K562 (cell line): ENCODE results near the gene C2CD2L. TPM values are rescaled to one million over a fixed set of nuclear protein-coding genes. Genes with fewer than 3 reads are reported as not detected.

Source experiments
- BRF1 ChIP-seq: IDR thresholded peaks from 3 replicates; pipeline ENCODE4 v1.6.1; 2011; ENCODE audit warnings: borderline replicate concordance, mild to moderate bottlenecking; ENCODE audit not compliant: insufficient read length; ENCODE audit errors: extremely low read depth
- CHD4 ChIP-seq: fragments of 200-600 bp; sonication (generic); IDR thresholded peaks from 3 replicates; pipeline ENCODE4 v1.6.1; 2012; ENCODE audit warnings: low read depth, mild to moderate bottlenecking, mixed read lengths, low read length, inconsistent platforms; ENCODE audit not compliant: insufficient read depth, insufficient replicate concordance, poor library complexity, severe bottlenecking
- EHMT2 ChIP-seq: fragments of 450-650 bp; IDR thresholded peaks from 2 replicates; pipeline ENCODE4 v1.6.1; 2018; ENCODE audit warnings: antibody characterized with exemption
- EZH2 ChIP-seq: IDR thresholded peaks from 2 replicates; pipeline ENCODE4 v1.6.1; 2012; ENCODE audit warnings: low read depth, mild to moderate bottlenecking, inconsistent platforms, low read length, borderline replicate concordance
- LARP7 ChIP-seq: fragments of 450-650 bp; IDR thresholded peaks from 2 replicates; pipeline ENCODE4 v1.6.1; 2016
- MAFG ChIP-seq: fragments of 450-650 bp; conservative IDR thresholded peaks from 2 replicates; pipeline ENCODE4 v1.6.1; 2016; ENCODE audit warnings: missing genetic modification characterization, missing compliant biosample characterization
- MTF1 ChIP-seq: fragments of 250-450 bp; sonication (Bioruptor Pico); IDR thresholded peaks from 2 replicates; pipeline ENCODE4 v1.9.0; 2021; ENCODE audit warnings: moderate library complexity, mild to moderate bottlenecking, inconsistent platforms, borderline replicate concordance
- MYBL2 ChIP-seq, 2 experiments: fragments of 450-650 bp in 1 of 2; sonication (generic) in 1 of 2; formaldehyde crosslinking in 1 of 2; IDR thresholded peaks; 2 replicates each; pipeline versions ENCODE4 v1.6.1 to v1.8.1; 2017 to 2022; ENCODE audit warnings: borderline replicate concordance in 1 of 2, inconsistent platforms in 1 of 2, low read depth in 1 of 2, mild to moderate bottlenecking in 1 of 2, missing genetic modification reagents in 1 of 2, moderate library complexity in 1 of 2
- RBM25 ChIP-seq: fragments of 200-400 bp; formaldehyde crosslinking; IDR thresholded peaks from 2 replicates; pipeline ENCODE4 v1.6.1; 2018; ENCODE audit warnings: low read length, low read depth, moderate library complexity; ENCODE audit not compliant: severe bottlenecking
- TFAM ChIP-seq: fragments of 250-450 bp; sonication (Bioruptor Pico); conservative IDR thresholded peaks from 2 replicates; pipeline ENCODE4 v1.5.0; 2021; ENCODE audit warnings: mild to moderate bottlenecking, moderate library complexity
- TRIM24 ChIP-seq, 2 experiments: fragments of 450-650 bp; IDR thresholded peaks; 2 replicates each; pipeline ENCODE4 v1.6.1; 2016
- YY1 ChIP-seq, 3 experiments: IDR thresholded peaks; 2 replicates each; pipeline ENCODE4 v1.6.1; 2011; ENCODE audit warnings: low read length in 2 of 3, mild to moderate bottlenecking in 2 of 3, moderate library complexity in 2 of 3, borderline replicate concordance in 1 of 3, control low read depth in 1 of 3, low read depth in 1 of 3; ENCODE audit not compliant: insufficient read depth in 3 of 3, insufficient replicate concordance in 2 of 3, control insufficient read depth in 1 of 3, insufficient read length in 1 of 3; ENCODE audit errors: extremely low read depth in 1 of 3
- ZBTB8A ChIP-seq: fragments of 450-650 bp; IDR thresholded peaks from 2 replicates; pipeline ENCODE4 v1.6.1; 2018; ENCODE audit warnings: mild to moderate bottlenecking, moderate library complexity; ENCODE audit not compliant: partially characterized antibody
- ZC3H11A ChIP-seq: IDR thresholded peaks from 2 replicates; pipeline ENCODE4 v1.6.1; 2012; ENCODE audit warnings: low read depth, low read length, improper control_type of control experiment
- ZFPM2 ChIP-seq: fragments of 250-450 bp; sonication (Bioruptor Pico); IDR thresholded peaks from 2 replicates; pipeline ENCODE4 v1.5.1; 2022; ENCODE audit warnings: mild to moderate bottlenecking
- polyA plus RNA-seq, 8 experiments: library from polyadenylated mRNA; depleted of rRNA in 4 of 8; stranded (reverse) in 5 of 8; unstranded in 3 of 8; fragments of >200 nt; fragmentation: Nextera tagmentation in 2 of 8; fragmentation: Illumina TruSeq in 1 of 8; extraction: Ambion mirVana in 2 of 8; extraction: Trizol in 1 of 8; gene quantifications; 2 replicates each; pipeline versions ENCODE4 v1.2.1 to v1.2.3, GENCODE V29; 2011 to 2014; ENCODE audit warnings: inconsistent platforms in 1 of 8, missing spikeins in 1 of 8
- total RNA-seq, 7 experiments: library from RNA; depleted of rRNA in 6 of 7; stranded (reverse); fragments of >200 nt in 6 of 7; fragmentation: Illumina TruSeq in 2 of 7; extraction: Trizol in 2 of 7; gene quantifications; 2 replicates each; pipeline versions ENCODE4 v1.2.1 to v1.2.3, GENCODE V29; 2011 to 2021; ENCODE audit warnings: low replicate concordance in 1 of 7
- TF ChIP-seq, protein P1 (sequence below): fragments of 250-450 bp; sonication (Bioruptor Pico); IDR thresholded peaks from 2 replicates; pipeline ENCODE4 v1.5.0; 2021; ENCODE audit warnings: mild to moderate bottlenecking, moderate library complexity
- TF ChIP-seq, protein P2 (sequence below): fragments of 450-650 bp; formaldehyde crosslinking; IDR thresholded peaks from 2 replicates; pipeline ENCODE4 v1.4.0; 2020; ENCODE audit warnings: mild to moderate bottlenecking, moderate library complexity
- TF ChIP-seq, protein P3 (sequence below), 2 experiments: fragments of 200-800 bp in 1 of 2; sonication (Bioruptor generic) in 1 of 2; sonication (generic) in 1 of 2; formaldehyde crosslinking in 1 of 2; IDR thresholded peaks in 1 of 2; conservative IDR thresholded peaks in 1 of 2; 2 replicates each; pipeline versions ENCODE4 v1.5.0 to v1.6.1; 2016 to 2020; ENCODE audit warnings: missing compliant biosample characterization in 1 of 2, missing genetic modification characterization in 1 of 2, missing genetic modification reagents in 1 of 2

Gene C2CD2L
- total and polyA plus RNA-seq, 9 of the 15 experiments (the other 6 are each of a cell fraction or from before 2014, with no cell fraction given) = 0.66 to 41.2 (median 14.8) TPM

DNA sequence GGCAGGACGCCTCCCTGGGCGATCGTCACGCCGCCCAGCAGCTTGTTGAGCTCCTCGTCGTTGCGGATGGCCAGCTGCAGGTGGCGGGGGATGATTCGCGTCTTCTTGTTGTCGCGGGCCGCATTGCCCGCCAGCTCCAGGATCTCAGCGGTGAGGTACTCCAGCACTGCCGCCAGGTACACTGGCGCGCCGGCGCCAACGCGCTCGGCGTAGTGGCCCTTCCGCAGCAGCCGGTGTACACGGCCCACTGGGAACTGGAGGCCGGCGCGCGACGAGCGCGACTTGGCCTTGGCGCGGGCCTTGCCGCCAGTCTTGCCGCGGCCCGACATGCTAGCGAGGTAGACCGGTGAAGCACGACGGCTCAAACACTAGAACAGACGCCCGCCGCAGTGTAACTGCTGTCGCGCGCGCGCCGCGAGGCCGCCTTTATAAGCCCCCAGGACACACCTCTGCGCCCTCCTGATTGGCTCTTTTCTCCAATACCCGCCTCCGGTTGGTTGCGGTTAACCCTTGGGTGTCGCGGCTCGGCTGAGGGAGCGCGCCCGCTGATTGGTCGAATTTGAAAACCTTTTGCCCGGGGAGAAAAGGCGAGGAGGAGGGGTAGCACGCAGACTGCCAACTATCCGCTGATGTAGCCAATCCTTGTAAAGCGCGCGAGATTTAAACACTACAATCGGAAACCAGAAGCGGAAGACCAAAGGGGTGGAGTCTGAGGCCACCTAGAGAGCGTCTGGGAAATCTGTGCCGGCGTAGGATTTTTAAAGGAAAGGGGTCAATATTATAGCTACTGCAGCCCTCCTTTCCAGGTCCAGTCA lies 11.9 kb upstream of the C2CD2L start (continued):
- TF ChIP-seq EHMT2 (no peak), BRF1 (no peak), MTF1 (CRISPR knock-in tag) (no peak), YY1 (IDR thresholded peaks at IDR 0.05; ENCODE audit: borderline replicate concordance in 1 of 3, control insufficient read depth in 1 of 3, extremely low read depth in 1 of 3, insufficient read depth in 3 of 3, insufficient read length in 1 of 3, insufficient replicate concordance in 2 of 3, low read depth in 1 of 3, low read length in 2 of 3) (peak in 2 of 3 experiments; percentile 54 to 73), LARP7 (no peak), EZH2 (no peak), ZFPM2 (CRISPR knock-in tag) (0 out of 2 replicates have a peak, but pooled peaks have one; percentile 60), ZBTB8A (no peak), MAFG (tag) (no peak), RBM25 (peak; percentile 88), CHD4 (no peak), TFAM (CRISPR knock-in tag) (no peak), MYBL2 (IDR thresholded peaks at IDR 0.05; ENCODE audit: low read depth) (peak; percentile 98), MYBL2 (CRISPR knock-in tag; IDR thresholded peaks at IDR 0.05; ENCODE audit: borderline replicate concordance) (peak; percentile 81; the same call in 1 of the 2 replicates), ZC3H11A (no peak), TRIM24 (IDR thresholded peaks at IDR 0.05) (no peak)
- TF ChIP-seq, protein P1, sequence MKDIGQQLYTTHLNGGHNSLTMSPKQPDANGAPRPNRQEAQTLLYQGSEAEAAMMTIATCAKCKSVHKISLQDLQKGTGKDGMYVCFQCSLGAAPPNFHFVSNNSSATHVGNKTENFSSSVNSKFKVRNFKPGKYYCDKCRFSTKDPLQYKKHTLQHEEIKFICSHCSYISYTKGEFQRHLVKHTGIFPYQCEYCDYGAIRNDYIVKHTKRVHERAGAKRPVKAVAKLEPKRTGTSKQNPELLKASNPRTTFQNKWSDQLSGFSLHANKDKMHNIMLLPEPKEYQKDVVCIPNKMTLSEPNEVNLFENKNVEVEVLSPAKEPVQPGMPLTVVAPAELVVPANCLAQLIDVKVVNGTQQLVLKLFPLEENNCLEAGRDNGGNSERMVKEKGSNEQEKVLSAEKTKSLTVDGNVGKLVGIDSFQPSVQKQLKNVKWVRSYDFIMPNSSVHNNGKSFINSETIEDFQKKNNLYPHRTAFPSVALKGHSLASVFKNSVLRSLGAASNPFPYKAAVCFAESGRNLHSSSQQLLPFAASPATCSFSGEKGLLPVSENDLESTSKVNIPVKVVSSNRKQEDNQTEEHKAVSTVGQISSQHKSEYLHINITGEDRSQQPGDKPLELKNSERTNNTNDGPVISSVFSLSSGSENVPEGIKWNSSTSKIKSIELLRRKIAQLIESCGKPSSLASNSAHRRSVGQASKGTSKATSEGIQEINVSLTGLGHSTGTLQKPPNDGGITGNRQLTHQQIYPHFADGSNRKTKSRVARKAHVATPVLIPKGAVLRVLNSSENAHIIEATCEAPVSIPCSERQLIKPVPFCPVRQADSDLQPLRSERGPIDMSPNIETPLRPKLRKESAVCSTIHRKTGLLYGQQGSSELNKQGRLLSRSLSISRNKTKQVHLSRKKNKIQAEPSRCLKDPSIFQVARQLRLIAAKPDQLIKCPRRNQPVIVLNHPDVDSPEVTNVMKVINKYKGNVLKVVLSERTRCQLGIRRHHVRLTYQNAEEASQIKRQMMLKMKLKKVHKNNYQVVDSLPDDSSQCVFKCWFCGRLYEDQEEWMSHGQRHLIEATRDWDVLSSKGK (CRISPR knock-in tag) = no peak
- TF ChIP-seq, protein P2, sequence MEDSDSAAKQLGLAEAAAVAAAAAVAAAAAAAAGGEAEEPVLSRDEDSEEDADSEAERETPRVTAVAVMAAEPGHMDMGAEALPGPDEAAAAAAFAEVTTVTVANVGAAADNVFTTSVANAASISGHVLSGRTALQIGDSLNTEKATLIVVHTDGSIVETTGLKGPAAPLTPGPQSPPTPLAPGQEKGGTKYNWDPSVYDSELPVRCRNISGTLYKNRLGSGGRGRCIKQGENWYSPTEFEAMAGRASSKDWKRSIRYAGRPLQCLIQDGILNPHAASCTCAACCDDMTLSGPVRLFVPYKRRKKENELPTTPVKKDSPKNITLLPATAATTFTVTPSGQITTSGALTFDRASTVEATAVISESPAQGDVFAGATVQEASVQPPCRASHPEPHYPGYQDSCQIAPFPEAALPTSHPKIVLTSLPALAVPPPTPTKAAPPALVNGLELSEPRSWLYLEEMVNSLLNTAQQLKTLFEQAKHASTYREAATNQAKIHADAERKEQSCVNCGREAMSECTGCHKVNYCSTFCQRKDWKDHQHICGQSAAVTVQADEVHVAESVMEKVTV (CRISPR knock-in tag) = 0 out of 2 replicates have a peak, but pooled peaks have one; percentile 30
- TF ChIP-seq, protein P3, sequence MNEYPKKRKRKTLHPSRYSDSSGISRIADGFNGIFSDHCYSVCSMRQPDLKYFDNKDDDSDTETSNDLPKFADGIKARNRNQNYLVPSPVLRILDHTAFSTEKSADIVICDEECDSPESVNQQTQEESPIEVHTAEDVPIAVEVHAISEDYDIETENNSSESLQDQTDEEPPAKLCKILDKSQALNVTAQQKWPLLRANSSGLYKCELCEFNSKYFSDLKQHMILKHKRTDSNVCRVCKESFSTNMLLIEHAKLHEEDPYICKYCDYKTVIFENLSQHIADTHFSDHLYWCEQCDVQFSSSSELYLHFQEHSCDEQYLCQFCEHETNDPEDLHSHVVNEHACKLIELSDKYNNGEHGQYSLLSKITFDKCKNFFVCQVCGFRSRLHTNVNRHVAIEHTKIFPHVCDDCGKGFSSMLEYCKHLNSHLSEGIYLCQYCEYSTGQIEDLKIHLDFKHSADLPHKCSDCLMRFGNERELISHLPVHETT (CRISPR knock-in tag; conservative IDR thresholded peaks at IDR 0.05 in 1 of 2, IDR thresholded peaks at IDR 0.05 in 1 of 2) = no peak
